Natural killer cell (primary cell): Measurements from ENCODE around the gene PCSK7. TPM values are rescaled to one million over a fixed set of nuclear protein-coding genes. Genes with fewer than 3 reads are reported as not detected.
"Not testable (repeated sequence)": the region's sequence is repeated elsewhere in the genome, so short reads cannot be mapped to it uniquely, and the experiment has no call there.

Experiments used
- ATAC-seq, 3 donors: fragments of 150-1000 bp in 2 of 3; fragments of 200-7000 bp in 1 of 3; cut with Tn5 transposase; 1 replicate in 1 of 3; 2 replicates in 2 of 3; pipeline ENCODE4 v1.10.0; 2021; ENCODE audit warnings: mild to moderate bottlenecking in 2 of 3, moderate library complexity in 2 of 3
- DNase-seq, 2 donors: peaks; one replicate each; pipeline versions ENCODE4 v3.0.0 to v3.0.0-alpha.2; 2013 to 2021; ENCODE audit warnings: mixed read lengths in 1 of 2
- H3K27ac ChIP-seq: one replicate; pipeline ENCODE4 v1.5.1; 2013; ENCODE audit warnings: mild to moderate bottlenecking, low read length
- H3K27me3 ChIP-seq: one replicate; pipeline ENCODE4 v1.6.1; 2013; ENCODE audit warnings: low read length; ENCODE audit not compliant: control insufficient read depth, insufficient read depth
- H3K36me3 ChIP-seq: one replicate; pipeline ENCODE4 v1.6.1; 2013; ENCODE audit warnings: low read length; ENCODE audit not compliant: control insufficient read depth, insufficient read depth
- H3K4me1 ChIP-seq: one replicate; pipeline ENCODE4 v1.6.1; 2013; ENCODE audit warnings: low read length; ENCODE audit not compliant: control insufficient read depth, insufficient read depth
- H3K4me3 ChIP-seq: one replicate; pipeline ENCODE4 v1.5.1; 2013; ENCODE audit warnings: low read length
- H3K9me3 ChIP-seq: one replicate; pipeline ENCODE4 v1.6.1; 2013; ENCODE audit warnings: low read length; ENCODE audit not compliant: control insufficient read depth, insufficient read depth
- H3K27ac Mint-ChIP-seq, 2 donors: one replicate each; pipeline ENCODE4 v1.8.0; 2022; ENCODE audit warnings: mild to moderate bottlenecking in 2 of 2, mixed read lengths in 2 of 2, moderate library complexity in 1 of 2
- H3K27me3 Mint-ChIP-seq, 2 donors: one replicate each; pipeline ENCODE4 v1.8.0; 2022; ENCODE audit warnings: low read depth in 2 of 2, mixed read lengths in 2 of 2
- H3K36me3 Mint-ChIP-seq: one replicate; pipeline ENCODE4 v1.8.0; 2022; ENCODE audit warnings: mixed read lengths
- H3K4me1 Mint-ChIP-seq, 2 donors: one replicate each; pipeline ENCODE4 v1.8.0; 2022; ENCODE audit warnings: mixed read lengths in 2 of 2
- H3K4me3 Mint-ChIP-seq: one replicate; pipeline ENCODE4 v1.8.0; 2022; ENCODE audit warnings: mild to moderate bottlenecking, moderate library complexity, mixed read lengths
- H3K9me3 Mint-ChIP-seq, 2 donors: one replicate each; pipeline ENCODE4 v1.8.0; 2022; ENCODE audit warnings: mixed read lengths in 2 of 2
- WGBS: methylation state at CpG from one replicate; pipeline ENCODE4 v1.1.7; 2013; ENCODE audit warnings: missing lambda C conversion rate; ENCODE audit not compliant: insufficient coverage; 5-methylcytosine and 5-hydroxymethylcytosine counted together
- intact Hi-C: fragments of 100-400 bp; cut with micrococcal nuclease; formaldehyde crosslinking; loops from one replicate; pipeline ENCODE4 v1.14.2; 2022
- total RNA-seq, 4 donors: library from RNA; stranded (reverse); fragments of 120-200 nt in 1 of 4; gene quantifications; one replicate each; pipeline versions ENCODE4 v1.2.3 to v1.2.4, GENCODE V29; 2013 to 2022
- TF ChIP-seq, protein P1 (sequence below): fragments of 200-600 bp; IDR thresholded peaks from one replicate; pipeline ENCODE4 v1.8.0; 2022; ENCODE audit warnings: antibody characterized with exemption

Gene PCSK7
- total RNA-seq, 3 donors from 2014 or later (not counting 1 experiment from before 2014, with no cell fraction given), result 397 to 471 (median 441) TPM

DNA sequence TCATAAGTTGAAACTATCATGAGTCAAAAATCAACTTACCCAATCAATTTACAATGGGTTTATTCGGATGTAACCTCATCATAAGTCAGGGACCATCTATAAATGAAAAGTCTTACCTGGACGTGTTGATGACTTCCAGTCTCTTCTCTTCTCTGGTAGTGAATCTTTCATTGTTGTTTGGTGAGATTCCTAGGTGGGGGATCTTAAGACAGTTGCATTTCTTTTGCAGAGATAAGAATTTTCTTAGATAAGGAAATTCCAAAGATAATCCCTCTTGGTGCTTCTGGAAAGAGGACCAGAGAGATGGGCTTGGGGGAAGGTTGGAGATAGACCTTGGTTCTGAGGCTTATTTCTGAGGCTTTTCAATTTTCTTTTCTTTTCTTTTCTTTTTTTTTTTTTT is 38.0 kb upstream of the PCSK7 start:
- Mint-ChIP-seq H3K9me3 (no peaks in the 10 kb centered on the region), H3K27ac (no peak overlapping the region), H3K36me3 (peaks cover 9% of the 10 kb centered on the region), H3K4me1 (peaks cover 0 to 5% of the 10 kb centered on the region in 2 donors), H3K27me3 (no peaks in the 10 kb centered on the region), H3K4me3 (no peak overlapping the region)
- WGBS, result no CpG with 5 or more reads among the region's 2 CpGs
- no peaks in the 10 kb centered on the region for H3K9me3 ChIP-seq
- no peaks in the 10 kb centered on the region for H3K27me3 ChIP-seq
- ATAC-seq (no peak), DNase-seq (no peak)
- H3K4me1 ChIP-seq, result no peaks in the 10 kb centered on the region
- H3K36me3 ChIP-seq, result peaks cover 3% of the 10 kb centered on the region
- H3K4me3 ChIP-seq, result no peak overlapping the region
- intact Hi-C loops, result no loop called here
- no peak overlapping the region for H3K27ac ChIP-seq
- TF ChIP-seq, protein P1, sequence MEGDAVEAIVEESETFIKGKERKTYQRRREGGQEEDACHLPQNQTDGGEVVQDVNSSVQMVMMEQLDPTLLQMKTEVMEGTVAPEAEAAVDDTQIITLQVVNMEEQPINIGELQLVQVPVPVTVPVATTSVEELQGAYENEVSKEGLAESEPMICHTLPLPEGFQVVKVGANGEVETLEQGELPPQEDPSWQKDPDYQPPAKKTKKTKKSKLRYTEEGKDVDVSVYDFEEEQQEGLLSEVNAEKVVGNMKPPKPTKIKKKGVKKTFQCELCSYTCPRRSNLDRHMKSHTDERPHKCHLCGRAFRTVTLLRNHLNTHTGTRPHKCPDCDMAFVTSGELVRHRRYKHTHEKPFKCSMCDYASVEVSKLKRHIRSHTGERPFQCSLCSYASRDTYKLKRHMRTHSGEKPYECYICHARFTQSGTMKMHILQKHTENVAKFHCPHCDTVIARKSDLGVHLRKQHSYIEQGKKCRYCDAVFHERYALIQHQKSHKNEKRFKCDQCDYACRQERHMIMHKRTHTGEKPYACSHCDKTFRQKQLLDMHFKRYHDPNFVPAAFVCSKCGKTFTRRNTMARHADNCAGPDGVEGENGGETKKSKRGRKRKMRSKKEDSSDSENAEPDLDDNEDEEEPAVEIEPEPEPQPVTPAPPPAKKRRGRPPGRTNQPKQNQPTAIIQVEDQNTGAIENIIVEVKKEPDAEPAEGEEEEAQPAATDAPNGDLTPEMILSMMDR, result no peak

DNA sequence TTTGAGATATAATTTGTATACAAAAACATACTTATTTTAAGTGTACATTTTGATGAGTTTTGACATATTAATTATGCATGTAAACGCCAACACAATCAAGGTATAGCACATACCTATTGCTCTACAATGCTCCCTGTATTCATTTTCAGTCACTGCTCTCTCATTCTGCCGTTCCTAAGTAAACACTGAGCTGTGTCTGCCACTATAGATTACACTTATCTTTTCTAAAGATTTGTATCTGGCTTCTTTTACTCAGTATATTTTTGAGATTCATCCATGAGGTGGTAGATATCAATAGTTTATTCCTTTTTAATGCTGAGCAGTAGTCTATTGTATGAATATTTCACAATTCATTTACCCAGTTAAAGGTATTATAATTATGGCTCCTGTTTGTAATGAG is 33.9 kb upstream of the PCSK7 start:
- no peak overlapping the region for H3K4me3 ChIP-seq
- no peaks in the 10 kb centered on the region for H3K27me3 ChIP-seq
- H3K27ac Mint-ChIP-seq, result no peak overlapping the region
- WGBS, result 100% methylated on average over 2 of the region's 2 CpGs
- H3K27me3 Mint-ChIP-seq, result no peaks in the 10 kb centered on the region
- no peak overlapping the region for H3K4me3 Mint-ChIP-seq
- ATAC-seq (no peak), DNase-seq (no peak)
- H3K4me1 ChIP-seq, result no peaks in the 10 kb centered on the region
- intact Hi-C loops, result no loop called here
- H3K36me3 ChIP-seq, result peaks cover 8% of the 10 kb centered on the region
- TF ChIP-seq, protein P1, result no peak
- no peak overlapping the region for H3K27ac ChIP-seq
- H3K36me3 Mint-ChIP-seq, result no peaks in the 10 kb centered on the region
- H3K9me3 ChIP-seq, result no peaks in the 10 kb centered on the region
- H3K9me3 Mint-ChIP-seq, result no peaks in the 10 kb centered on the region
- H3K4me1 Mint-ChIP-seq, result no peaks in the 10 kb centered on the region

DNA sequence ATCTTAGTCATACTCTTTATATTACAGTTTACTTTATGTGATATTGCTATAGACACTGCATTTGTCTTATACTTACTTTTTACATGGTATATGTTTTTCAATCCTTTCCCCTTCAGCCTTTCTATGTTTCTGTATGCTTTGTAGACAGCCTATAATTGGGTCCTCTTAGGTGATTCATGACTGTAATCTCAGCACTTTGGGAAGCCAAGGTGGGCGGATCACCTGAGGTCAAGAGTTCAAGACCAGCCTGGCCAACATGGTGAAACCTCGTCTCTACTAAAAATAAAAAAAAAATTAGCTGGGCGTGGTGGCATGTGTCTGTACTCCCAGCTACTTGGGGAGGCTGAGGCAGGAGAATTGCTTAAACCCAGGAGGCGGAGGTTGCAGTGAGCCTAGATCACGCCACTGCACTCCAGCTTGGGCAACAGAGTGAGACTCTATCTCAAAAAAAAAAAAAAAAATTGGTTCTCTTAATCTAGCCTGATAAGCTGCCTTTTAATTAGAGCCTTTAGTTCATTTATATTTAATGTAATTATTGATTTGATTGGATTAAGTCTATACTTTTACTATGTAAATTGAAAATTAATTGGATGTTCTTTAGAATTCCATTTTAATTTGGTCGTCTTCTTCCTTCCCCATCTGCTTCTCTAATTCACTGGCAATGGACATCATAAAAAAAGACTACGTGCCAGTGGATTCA is 32.9 kb upstream of the PCSK7 start:
- H3K36me3 ChIP-seq, result peaks cover 11% of the 10 kb centered on the region
- intact Hi-C loops, result not testable (repeated sequence)

DNA sequence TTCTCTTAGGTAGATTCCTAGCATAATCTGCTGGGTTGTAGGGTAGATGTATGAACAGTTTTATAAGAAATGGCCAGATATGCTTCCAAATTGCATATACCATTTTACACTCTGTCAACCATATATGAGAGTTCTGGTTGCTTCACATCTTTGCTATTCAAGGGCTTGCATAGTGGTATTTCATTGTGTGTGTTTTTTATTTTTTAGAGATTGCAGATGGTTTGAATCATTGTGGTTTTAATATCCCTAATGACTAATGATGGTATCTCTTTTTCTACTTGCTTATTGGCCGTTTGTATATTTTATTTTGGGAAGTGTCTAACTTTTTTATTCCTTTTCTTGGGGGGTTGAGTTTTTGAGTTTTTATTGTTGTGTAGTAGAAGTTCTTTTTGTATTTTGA is 27.5 kb upstream of the PCSK7 start:
- no peaks in the 10 kb centered on the region for H3K9me3 ChIP-seq
- H3K4me1 Mint-ChIP-seq, result no peaks in the 10 kb centered on the region
- H3K27me3 ChIP-seq, result no peaks in the 10 kb centered on the region
- H3K4me3 Mint-ChIP-seq, result no peak overlapping the region
- no peaks in the 10 kb centered on the region for H3K4me1 ChIP-seq
- no peaks in the 10 kb centered on the region for H3K9me3 Mint-ChIP-seq
- TF ChIP-seq, protein P1, result no peak
- no peaks in the 10 kb centered on the region for H3K36me3 Mint-ChIP-seq
- no peak overlapping the region for H3K27ac ChIP-seq
- intact Hi-C loops, result no loop called here
- no peak overlapping the region for H3K4me3 ChIP-seq
- no peak for ATAC-seq
- no peak for DNase-seq
- H3K36me3 ChIP-seq, result peaks cover 9% of the 10 kb centered on the region
- H3K27ac Mint-ChIP-seq, result no peak overlapping the region
- no peaks in the 10 kb centered on the region for H3K27me3 Mint-ChIP-seq
- WGBS, result no CpG with 5 or more reads among the region's 1 CpG

More for the DNA sequence above, 32.9 kb upstream of the PCSK7 start:
- H3K36me3 Mint-ChIP-seq, DNase-seq, H3K4me3 ChIP-seq, H3K9me3 ChIP-seq, H3K9me3 Mint-ChIP-seq, H3K4me3 Mint-ChIP-seq, H3K27ac Mint-ChIP-seq, H3K27ac ChIP-seq, H3K4me1 ChIP-seq, H3K4me1 Mint-ChIP-seq, H3K27me3 Mint-ChIP-seq, H3K27me3 ChIP-seq, ATAC-seq: not testable (repeated sequence)
- 97% methylated on average over 6 of the region's 7 CpGs for WGBS
